ENCODE measurements around the gene KL. TPM values are rescaled to one million over a fixed set of nuclear protein-coding genes. Genes with fewer than 3 reads are reported as not detected.

KL gene
- total and polyA plus RNA-seq, 7 donors: 0.52 to 1.7 (median 0.95) TPM

- Histone ChIP-seq H3K9me3 (no peaks in the 10 kb centered on the region), H3K27me3 (ENCODE audit: insufficient read depth in 3 of 3, low read length in 2 of 3) (peaks cover 0 to 1% (median 0%) of the 10 kb centered on the region in 3 donors), H3K27ac (no peak overlapping the region), H3K4me1 (no peaks in the 10 kb centered on the region), H3K36me3 (ENCODE audit: insufficient read depth in 1 of 2, low read depth in 1 of 2) (no peaks in the 10 kb centered on the region), H3K4me3 (no peak overlapping the region)
- ATAC-seq (no peak), DNase-seq (no peak)
- intact Hi-C loops (cut with DNase I): no loop called here
- TF ChIP-seq CTCF (IDR thresholded peaks at IDR 0.05): no peak
- WGBS, 3 donors: 61 to 69% (median 67%) methylated on average over 3 of the region's 3 CpGs
These were observed 33.2 kb upstream of the KL start for GRCh38 chr13:32983058-32983457.

DNA sequence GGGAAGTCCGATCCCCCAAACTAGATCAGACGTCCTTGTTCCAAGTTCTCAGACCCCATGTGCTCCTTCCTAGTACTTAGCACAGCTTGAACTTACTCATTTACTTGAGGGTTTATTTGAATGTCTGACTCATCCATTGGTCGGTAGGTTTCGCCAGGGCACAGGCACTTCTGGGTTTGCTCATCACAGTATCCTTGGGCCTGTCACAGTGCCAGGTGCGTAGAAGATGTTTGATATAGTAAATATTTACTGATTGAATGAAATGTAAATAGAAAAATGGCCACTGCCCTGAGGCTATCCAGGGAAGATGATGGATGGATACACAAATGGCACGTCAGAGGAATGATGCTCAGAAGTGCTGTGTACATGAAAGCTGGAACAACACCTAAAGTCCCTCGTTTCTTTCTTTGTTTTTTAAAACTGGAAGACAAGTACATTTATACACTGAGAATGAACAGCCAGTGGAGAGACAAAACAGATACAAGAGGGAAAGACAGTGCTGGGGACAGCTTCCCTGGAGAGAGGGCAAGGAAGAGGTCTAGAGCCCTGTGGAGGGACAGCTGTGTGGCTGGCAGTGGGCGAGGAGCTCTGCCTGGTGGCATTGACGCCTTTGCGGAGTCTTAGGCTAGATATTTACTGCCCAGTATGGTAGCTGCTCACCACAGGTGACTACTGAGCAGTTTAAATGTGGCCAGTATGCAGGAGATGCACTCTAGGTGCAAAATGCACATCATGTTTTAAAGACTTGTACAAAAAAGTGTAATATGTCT is 31.2 kb upstream of the KL start:
- Histone ChIP-seq H3K27me3 (ENCODE audit: insufficient read depth in 3 of 3, low read length in 2 of 3) (peaks cover 0 to 1% (median 0%) of the 10 kb centered on the region in 3 donors), H3K36me3 (ENCODE audit: insufficient read depth in 1 of 2, low read depth in 1 of 2) (no peaks in the 10 kb centered on the region), H3K4me1 (peaks cover 8% of the 10 kb centered on the region), H3K4me3 (no peak overlapping the region), H3K27ac (no peak overlapping the region), H3K9me3 (no peaks in the 10 kb centered on the region)
- TF ChIP-seq CTCF (IDR thresholded peaks at IDR 0.05): no peak
- WGBS, 3 donors: 89 to 91% (median 90%) methylated on average over 10 of the region's 10 CpGs
- DNase-seq (no peak), ATAC-seq (no peak)
- intact Hi-C loops (cut with DNase I): no loop called here

DNA sequence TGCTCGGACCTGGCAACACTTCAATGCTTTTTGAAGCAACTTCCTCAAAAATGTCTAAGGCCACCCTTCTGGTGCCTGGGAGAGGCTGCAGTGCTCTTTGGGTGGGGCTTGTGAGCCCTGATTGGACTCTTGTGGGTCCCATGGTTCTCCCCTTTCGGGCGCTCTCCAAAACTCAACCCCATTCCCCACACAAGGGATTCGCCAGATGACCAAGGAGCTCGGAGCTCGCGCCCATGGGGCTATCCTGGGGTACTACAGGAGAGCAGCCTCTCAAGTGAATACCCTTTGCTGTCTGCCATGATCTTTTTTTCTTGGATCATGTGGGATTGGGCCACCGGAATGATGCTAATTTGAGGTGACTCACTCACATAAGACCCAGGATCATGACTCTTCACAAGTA is 29.7 kb upstream of the KL start:
- Histone ChIP-seq H3K4me1 (peaks cover 8% of the 10 kb centered on the region), H3K4me3 (no peak overlapping the region), H3K27ac (no peak overlapping the region), H3K9me3 (no peaks in the 10 kb centered on the region), H3K36me3 (ENCODE audit: insufficient read depth in 1 of 2, low read depth in 1 of 2) (no peaks in the 10 kb centered on the region), H3K27me3 (ENCODE audit: insufficient read depth in 3 of 3, low read length in 2 of 3) (no peaks in the 10 kb centered on the region)
- WGBS, 3 donors: 95 to 97% (median 96%) methylated on average over 8 of the region's 8 CpGs
- DNase-seq (no peak), ATAC-seq (no peak)
- TF ChIP-seq CTCF (IDR thresholded peaks at IDR 0.05): no peak
- intact Hi-C loops (cut with DNase I): no loop called here

GRCh38 chr13:32987462-32987861 is 28.8 kb upstream of the KL start:
- intact Hi-C loops (cut with DNase I): no loop called here
- no peak for ATAC-seq
- WGBS, 3 donors: 87 to 96% (median 93%) methylated on average over 1 of the region's 1 CpG
- H3K9me3 ChIP-seq: no peaks in the 10 kb centered on the region
- H3K27me3 ChIP-seq (ENCODE audit: insufficient read depth in 3 of 3, low read length in 2 of 3): no peaks in the 10 kb centered on the region
- no peak for TF ChIP-seq CTCF (IDR thresholded peaks at IDR 0.05)
- no peak for DNase-seq
- H3K4me3 ChIP-seq: no peak overlapping the region
- no peaks in the 10 kb centered on the region for H3K36me3 ChIP-seq (ENCODE audit: insufficient read depth in 1 of 2, low read depth in 1 of 2)
- no peak overlapping the region for H3K27ac ChIP-seq
- peaks cover 8% of the 10 kb centered on the region for H3K4me1 ChIP-seq
